A673 (cell line): ENCODE data around the gene TFAP2A. TPM values are rescaled to one million over a fixed set of nuclear protein-coding genes. Genes with fewer than 3 reads are reported as not detected.

Source experiments
- BruUV-seq: library from RNA; stranded (reverse); fragments of 400-500 nt; replicated peaks from 2 replicates; lab custom pipeline; 2021; lab: Mats Ljungman, UMichigan
- CTCF ChIA-PET: fragments of 300-600 bp; sonication (Branson Sonifier 250); formaldehyde crosslinking; loops from one replicate; lab custom pipeline; 2022; ENCODE audit warnings: antibody characterized with exemption; lab: Charles Lee
- POLR2A ChIA-PET: fragments of 300-600 bp; sonication (Branson Sonifier 250); formaldehyde crosslinking; loops from one replicate; lab custom pipeline; 2022; ENCODE audit warnings: antibody characterized with exemption; ENCODE audit not compliant: low non-redundant PET; lab: Charles Lee
- DNase-seq: peaks from one replicate; pipeline ENCODE4 v3.0.0-alpha.2; 2015; ENCODE audit warnings: low spot score
- H3K27ac ChIP-seq: fragments of 200-600 bp; sonication (generic); 2 replicates; pipeline ENCODE4 v1.5.1; 2016; ENCODE audit warnings: mixed run types, low read depth, mild to moderate bottlenecking, mixed read lengths, antibody characterized with exemption, low read length; ENCODE audit not compliant: poor library complexity, severe bottlenecking
- H3K27me3 ChIP-seq: fragments of 200-600 bp; sonication (generic); replicated peaks from 2 replicates; pipeline ENCODE4 v1.6.1; 2017; ENCODE audit warnings: mixed run types, low read depth, mild to moderate bottlenecking, mixed read lengths, antibody characterized with exemption, low read length; ENCODE audit not compliant: insufficient read depth, poor library complexity
- H3K36me3 ChIP-seq: fragments of 200-600 bp; sonication (generic); 2 replicates; pipeline ENCODE4 v1.6.1; 2016; ENCODE audit warnings: mixed run types, mild to moderate bottlenecking, mixed read lengths, antibody characterized with exemption, low read length; ENCODE audit not compliant: insufficient read depth, poor library complexity, severe bottlenecking
- H3K4me1 ChIP-seq: fragments of 200-600 bp; sonication (generic); 2 replicates; pipeline ENCODE4 v1.6.1; 2017; ENCODE audit warnings: mixed run types, mild to moderate bottlenecking, mixed read lengths, antibody characterized with exemption, low read length; ENCODE audit not compliant: insufficient read depth, poor library complexity, severe bottlenecking
- H3K4me3 ChIP-seq: fragments of 200-600 bp; sonication (generic); 2 replicates; pipeline ENCODE4 v1.5.1; 2016; ENCODE audit warnings: low read depth, mixed run types, mild to moderate bottlenecking, mixed read lengths, low read length; ENCODE audit not compliant: poor library complexity, severe bottlenecking
- H3K9me3 ChIP-seq: fragments of 200-600 bp; sonication (generic); 2 replicates; pipeline ENCODE4 v1.6.1; 2016; ENCODE audit warnings: mixed run types, low read depth, mild to moderate bottlenecking, mixed read lengths, antibody characterized with exemption, low read length; ENCODE audit not compliant: poor library complexity, severe bottlenecking
- CTCF ChIP-seq: fragments of 300-800, 200-600 bp; sonication (generic); conservative IDR thresholded peaks from 2 replicates; pipeline ENCODE4 v1.5.1; 2017; ENCODE audit warnings: low read depth, mild to moderate bottlenecking, antibody characterized with exemption, low read length, moderate library complexity, mixed read lengths
- EZH2 ChIP-seq: fragments of 200-600 bp; sonication (generic); IDR thresholded peaks from 2 replicates; pipeline ENCODE4 v1.6.1; 2017; ENCODE audit warnings: borderline replicate concordance, low read depth, mild to moderate bottlenecking, mixed read lengths, antibody characterized with exemption, low read length; ENCODE audit not compliant: poor library complexity, severe bottlenecking
- intact Hi-C: fragments of 100-400 bp; cut with micrococcal nuclease; formaldehyde crosslinking; loops from one replicate; pipeline ENCODE4 v1.10.0; 2022; ENCODE audit not compliant: unreplicated experiment
- total RNA-seq: library from RNA; stranded (reverse); gene quantifications from 2 replicates; pipeline ENCODE4 v1.2.3, GENCODE V29; 2021

The TFAP2A gene
- total RNA-seq, 1 experiment from 2014 or later, result 19.3 TPM

GRCh38 chr6:10416863-10417641 lies 2.2 kb upstream of the TFAP2A start:
- no peaks in the 10 kb centered on the region for H3K9me3 ChIP-seq
- intact Hi-C loops, result no loop called here
- POLR2A ChIA-PET, result no interaction called here
- no peak for TF ChIP-seq CTCF
- no peak for TF ChIP-seq EZH2
- no TSS peak for BruUV-seq
- H3K27ac ChIP-seq, result no peak overlapping the region
- CTCF ChIA-PET, result no interaction called here
- peaks cover 12% of the 10 kb centered on the region for H3K4me1 ChIP-seq
- no peaks in the 10 kb centered on the region for H3K36me3 ChIP-seq
- no peaks in the 10 kb centered on the region for H3K27me3 ChIP-seq
- DNase-seq, result no peak
- no peak overlapping the region for H3K4me3 ChIP-seq

GRCh38 chr6:10416516-10416862 lies 1.6 kb upstream of the TFAP2A start:
- no peak for DNase-seq
- no peak overlapping the region for H3K4me3 ChIP-seq
- CTCF ChIA-PET, result no interaction called here
- TF ChIP-seq CTCF (no peak), EZH2 (no peak)
- H3K27me3 ChIP-seq, result no peaks in the 10 kb centered on the region
- H3K36me3 ChIP-seq, result no peaks in the 10 kb centered on the region
- H3K4me1 ChIP-seq, result peaks cover 12% of the 10 kb centered on the region
- H3K9me3 ChIP-seq, result no peaks in the 10 kb centered on the region
- POLR2A ChIA-PET, result no interaction called here
- no peak overlapping the region for H3K27ac ChIP-seq
- intact Hi-C loops, result no loop called here
- BruUV-seq, result no TSS peak

- no peak for DNase-seq
- Histone ChIP-seq H3K27ac (no peak overlapping the region), H3K27me3 (no peaks in the 10 kb centered on the region), H3K4me3 (peak overlapping the region; percentile 75), H3K36me3 (no peaks in the 10 kb centered on the region), H3K4me1 (peaks cover 12% of the 10 kb centered on the region), H3K9me3 (no peaks in the 10 kb centered on the region)
- intact Hi-C loops, result loop anchor here (2.0 kb wide), 1 partner anchor 385 kb away; no protein-coding TSS in a partner anchor
- no peak for TF ChIP-seq EZH2
- no peak for TF ChIP-seq CTCF
- CTCF ChIA-PET, result interaction anchor here (0.6 to 1.8 kb wide), 6 partner anchors 11 to 1911 kb away, joined by 3 to 7 read pairs (median 4); no protein-coding TSS in a partner anchor
- BruUV-seq, result no TSS peak
- POLR2A ChIA-PET, result no interaction called here
Measured at GRCh38 chr6:10415617-10416480, 975 bp upstream of the TFAP2A start.
